Non-pigmented ciliary epithelial cell (primary cell): ENCODE measurements around the gene OR4K5.
"Not testable (repeated sequence)": the region's sequence is repeated elsewhere in the genome, so short reads cannot be mapped to it uniquely, and the experiment has no call there.

ENCODE experiments used
- DNase-seq: peaks from one replicate; pipeline ENCODE4 v3.0.0-alpha.2; 2010; ENCODE audit warnings: low read depth

The OR4K5 gene, protein sequence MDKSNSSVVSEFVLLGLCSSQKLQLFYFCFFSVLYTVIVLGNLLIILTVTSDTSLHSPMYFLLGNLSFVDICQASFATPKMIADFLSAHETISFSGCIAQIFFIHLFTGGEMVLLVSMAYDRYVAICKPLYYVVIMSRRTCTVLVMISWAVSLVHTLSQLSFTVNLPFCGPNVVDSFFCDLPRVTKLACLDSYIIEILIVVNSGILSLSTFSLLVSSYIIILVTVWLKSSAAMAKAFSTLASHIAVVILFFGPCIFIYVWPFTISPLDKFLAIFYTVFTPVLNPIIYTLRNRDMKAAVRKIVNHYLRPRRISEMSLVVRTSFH

DNA sequence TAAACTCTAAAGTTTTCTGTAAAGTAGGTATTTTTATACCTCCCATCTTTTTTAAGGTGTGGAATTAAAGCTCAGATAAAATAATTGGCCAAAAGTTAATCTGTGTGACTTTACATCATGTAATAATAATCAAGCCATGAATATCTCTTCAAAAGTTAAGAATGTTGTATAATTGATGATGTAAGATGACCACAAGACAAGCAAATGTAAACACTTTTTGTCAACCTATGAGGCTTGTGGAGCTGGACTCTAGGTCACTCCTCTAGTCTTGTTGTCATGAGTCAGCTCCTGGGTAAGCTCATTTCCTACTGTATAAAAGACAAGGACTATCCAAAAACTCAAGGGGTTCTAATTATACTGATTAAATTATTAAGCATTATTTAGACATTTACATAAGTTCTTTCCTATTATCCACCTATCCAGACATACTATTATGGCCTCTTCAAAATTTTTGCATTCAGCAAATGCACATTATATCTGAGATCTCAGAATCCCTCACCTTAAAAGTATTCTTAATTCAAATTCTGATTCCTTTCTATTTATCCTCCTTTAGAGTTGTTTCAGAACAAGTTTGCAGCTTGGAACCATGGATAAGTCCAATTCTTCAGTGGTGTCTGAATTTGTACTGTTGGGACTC, at the start of gene OR4K5:
TSS of gene OR4K5 (plus strand) at position 587 of the 637 bp plus-strand sequence. CDS start at position 587, 0 bp downstream.
- DNase-seq = no peak

GRCh38 chr14:19873178-19873577, 47.2 kb upstream of the OR4K5 start:
- no peak for DNase-seq

DNA sequence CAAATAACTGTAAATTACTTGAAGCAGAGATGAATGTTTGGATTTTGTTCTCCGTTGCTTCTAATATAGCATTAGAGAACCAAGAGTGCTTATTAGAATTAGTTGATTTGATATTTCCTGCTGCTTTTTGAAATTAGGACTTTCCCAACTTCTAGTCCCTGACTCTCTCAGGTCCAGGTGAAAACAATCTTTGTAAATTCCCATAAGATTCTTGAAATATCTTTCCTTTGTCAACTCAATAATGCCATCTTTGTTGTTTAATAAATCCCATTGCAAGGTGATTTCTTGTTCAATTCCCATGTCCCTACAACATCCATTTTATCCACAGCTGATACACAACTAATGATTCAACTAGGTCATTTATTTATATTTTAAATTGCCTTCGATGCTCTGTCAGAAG, 45.6 kb upstream of the OR4K5 start, which contains the start of gene OR4K2:
TSS of gene OR4K2 (plus strand) at position 301 of the 400 bp plus-strand sequence. CDS start 1,126 bp downstream, outside the sequence.
- DNase-seq = no peak

DNA sequence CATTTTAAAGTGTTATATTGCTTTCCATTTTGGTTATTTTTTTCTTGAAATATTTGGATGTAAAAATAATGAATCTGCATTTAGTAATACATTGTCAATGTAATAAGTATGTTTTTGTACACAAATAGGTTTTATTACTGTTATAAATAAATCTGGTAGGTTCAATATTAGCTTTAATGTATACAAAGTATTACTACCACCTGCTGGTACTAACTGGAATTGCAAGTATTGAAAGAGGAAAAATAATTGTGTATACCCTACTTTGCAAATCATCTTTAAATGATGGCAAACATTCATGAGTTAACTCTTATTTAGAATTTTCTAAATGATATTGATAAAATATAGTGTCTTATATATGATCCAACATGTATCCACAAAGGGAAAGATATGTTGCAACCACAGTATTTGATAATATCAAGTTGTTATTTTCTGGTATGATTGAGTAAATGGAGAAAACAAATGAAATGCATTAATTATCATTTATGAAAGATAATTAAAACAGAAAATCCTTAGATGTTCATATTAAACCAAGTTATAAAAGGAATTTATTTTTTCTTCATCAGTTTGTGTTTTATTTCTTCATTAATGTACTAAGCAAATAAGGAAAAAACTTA, 42.3 kb upstream of the OR4K5 start:
- no peak for DNase-seq

DNA sequence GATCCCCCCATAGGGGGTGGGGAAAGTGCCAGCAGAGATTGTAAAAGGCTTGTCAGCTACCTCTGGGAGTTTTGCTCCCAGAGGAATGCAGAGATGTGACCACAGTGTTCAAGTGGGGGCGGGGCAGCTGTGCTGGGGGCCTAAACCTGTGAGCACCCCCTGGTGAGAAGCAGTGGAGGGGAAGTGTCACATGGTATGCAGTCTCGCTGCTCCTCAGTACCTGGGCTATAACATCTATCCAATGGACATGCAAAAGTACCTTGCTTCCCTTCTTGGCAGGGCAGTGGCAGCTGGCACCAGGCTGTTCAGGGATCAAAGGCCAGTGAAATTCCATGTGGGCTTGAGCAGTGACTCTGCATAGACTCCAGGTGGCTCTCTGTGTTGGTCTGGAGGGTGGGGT, 25.1 kb upstream of the OR4K5 start:
- no peak for DNase-seq

GRCh38 chr14:19900999-19901398, 19.4 kb upstream of the OR4K5 start:
- DNase-seq = no peak

DNA sequence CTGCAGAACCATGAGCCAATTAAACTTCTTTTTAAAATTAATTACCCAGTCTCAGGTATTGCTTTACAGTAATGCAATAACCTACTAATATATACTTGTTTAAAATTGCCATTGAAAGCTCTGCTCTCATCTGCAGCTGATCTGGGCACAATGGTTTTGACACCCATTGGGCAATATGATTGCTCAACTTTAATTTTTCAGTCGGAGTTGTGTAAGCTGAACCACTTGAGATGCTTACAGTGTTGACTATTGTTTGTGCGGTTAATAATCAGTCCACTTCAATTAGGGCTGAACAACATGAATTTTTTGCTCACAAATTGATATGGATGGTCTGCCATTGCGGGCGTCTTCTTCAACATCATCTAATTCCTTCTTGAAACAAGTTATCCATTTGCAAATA, 18.0 kb upstream of the OR4K5 start:
- DNase-seq = no peak

DNA sequence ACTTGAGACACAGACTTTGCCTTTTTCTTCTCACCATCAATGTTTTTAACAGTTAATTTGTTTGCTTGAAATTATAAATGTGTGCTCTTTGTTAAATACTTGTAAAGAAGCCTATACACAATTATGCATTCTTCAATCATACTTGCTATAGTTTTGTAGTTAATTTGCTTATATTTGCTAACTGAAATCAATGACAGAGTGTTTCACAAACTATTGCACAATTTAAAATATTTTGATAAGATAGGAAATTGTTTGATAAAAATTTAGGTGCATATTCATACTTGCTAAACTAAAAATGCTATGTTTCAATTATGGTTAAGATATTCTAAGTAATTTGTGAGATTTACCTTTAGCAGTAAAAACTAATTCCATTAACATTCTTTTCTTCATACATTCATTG, 13.7 kb upstream of the OR4K5 start:
- no peak for DNase-seq

DNA sequence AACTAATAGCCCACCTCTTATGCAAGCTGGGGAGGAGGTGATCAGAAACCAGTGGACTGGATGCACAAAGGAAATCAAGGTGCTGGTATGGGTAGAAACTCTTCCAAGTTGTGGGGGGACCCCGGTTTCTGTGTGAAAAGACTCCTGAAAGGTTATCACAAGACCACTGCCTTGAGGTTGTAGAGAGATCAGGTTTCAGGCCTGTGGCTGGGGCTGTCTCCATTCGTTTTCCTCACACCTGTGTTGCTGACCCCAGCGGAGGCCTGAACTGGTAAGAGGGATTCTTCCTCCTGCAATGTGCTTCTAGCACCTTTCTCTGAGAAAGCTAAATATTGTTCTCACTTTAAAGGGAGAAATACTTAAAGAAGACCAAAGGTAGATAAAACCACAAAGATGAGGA, 9.3 kb upstream of the OR4K5 start:
- no peak for DNase-seq

GRCh38 chr14:19917243-19917642, 3.2 kb upstream of the OR4K5 start:
- no peak for DNase-seq

DNA sequence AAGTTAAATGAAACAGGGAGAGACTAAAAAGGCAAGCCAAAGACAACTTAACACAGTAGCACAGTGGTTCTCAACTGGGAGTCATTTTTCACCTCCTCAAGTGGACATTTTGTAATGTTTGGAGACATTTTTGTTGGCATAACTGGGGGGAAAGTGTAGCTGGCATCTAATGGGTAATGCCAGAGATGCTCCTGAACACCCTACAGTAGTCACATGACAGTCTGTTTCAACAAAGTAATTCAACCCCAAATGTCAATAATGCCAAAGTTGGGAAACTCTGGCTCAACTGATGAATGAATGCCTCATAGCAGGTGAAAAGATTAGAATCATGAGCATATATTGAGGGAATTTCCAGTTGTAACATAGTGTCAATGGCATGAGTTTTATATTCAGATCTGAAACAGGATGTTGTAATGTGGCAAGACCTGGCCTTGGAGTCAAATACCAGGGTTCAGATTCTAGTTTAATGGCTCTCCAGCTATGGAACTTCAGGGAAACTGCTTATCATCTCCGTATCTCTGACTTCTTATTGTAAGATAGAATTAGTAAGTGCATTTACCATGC, 2.4 kb upstream of the OR4K5 start:
- DNase-seq = no peak

GRCh38 chr14:19918553-19919264, 1.7 kb upstream of the OR4K5 start:
- DNase-seq = no peak

GRCh38 chr14:19930617-19931016, 10.2 kb downstream of the OR4K5 start, which contains the start of gene OR4K1:
TSS of gene OR4K1 (plus strand) at chr14:19930917. CDS start at chr14:19935667, 4,750 bp downstream.
- DNase-seq = no peak

DNA sequence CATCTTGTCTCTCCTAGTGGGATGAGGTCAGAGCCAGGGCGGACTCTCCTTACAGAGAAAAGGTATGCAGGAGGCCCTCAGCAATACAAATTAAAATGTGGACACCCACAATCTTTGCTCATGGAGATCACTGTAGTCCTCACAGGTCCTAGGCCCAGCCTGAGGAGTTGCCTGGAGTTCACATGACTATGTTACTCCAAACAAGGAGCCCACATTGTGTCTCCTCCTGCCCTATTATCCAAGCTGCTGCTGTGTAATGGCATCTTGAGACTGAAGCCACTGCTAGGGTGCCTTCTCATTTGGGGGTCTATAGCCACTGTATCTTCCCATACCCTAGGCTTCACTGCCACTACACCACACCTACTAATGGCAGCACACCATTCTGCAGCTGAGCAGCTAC, 21.3 kb downstream of the OR4K5 start:
- no peak for DNase-seq

DNA sequence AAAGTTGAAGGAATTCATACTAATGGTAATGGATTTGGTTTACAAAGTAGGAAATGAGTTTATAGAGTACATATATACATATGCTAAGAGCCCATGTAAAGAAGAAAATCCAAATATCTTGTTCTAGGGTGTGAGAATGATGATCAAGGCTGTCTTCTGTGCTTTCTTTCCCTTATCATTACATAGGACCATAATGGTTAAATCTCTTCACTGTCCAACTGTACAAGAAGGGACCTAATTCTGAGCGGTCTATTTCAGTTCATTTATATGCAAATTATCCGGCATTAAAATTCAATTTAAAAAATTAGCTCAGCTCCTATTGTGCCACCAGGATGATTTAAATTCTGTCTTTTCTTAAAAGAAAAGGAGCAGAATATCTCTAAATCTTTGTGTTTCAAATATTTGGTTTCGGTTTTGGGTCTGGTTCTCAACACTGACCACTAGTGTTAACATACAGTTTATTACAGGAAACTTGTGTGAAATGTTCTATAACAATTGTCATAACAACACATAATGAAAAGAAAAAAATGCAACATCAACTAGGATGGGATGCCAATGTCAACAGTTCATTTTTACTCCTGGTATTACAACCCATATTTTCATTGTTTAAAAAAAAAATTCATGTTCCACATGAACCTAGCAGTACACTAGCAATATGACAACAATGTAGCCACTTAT, 27.1 kb downstream of the OR4K5 start:
- no peak for DNase-seq

DNA sequence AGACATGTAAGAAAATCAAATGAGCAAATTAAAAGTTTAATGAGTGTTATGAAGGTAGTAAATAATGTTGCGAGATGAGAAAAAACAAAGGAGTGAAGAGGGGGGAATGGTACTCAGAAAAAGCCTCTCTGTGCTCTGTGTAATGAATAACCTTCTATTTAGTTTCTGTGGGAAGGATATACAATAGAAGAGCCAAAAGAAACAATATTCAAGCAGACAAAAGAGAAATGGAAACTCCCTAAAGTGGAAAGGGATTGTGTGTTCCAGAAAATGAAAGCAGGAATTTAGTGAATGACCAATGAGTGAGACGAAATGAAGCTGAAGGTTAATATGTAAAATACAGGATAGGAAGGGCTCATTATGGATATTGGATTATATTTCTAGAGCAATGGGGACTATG, 28.8 kb downstream of the OR4K5 start:
- DNase-seq = no peak

GRCh38 chr14:19969735-19970134, 49.3 kb downstream of the OR4K5 start:
- not testable (repeated sequence) for DNase-seq
